Heart right ventricle (tissue), 16 donors: ENCODE measurements around the gene POMT2. TPM values are rescaled to one million over a fixed set of nuclear protein-coding genes. Genes with fewer than 3 reads are reported as not detected.

ENCODE experiments used
- ATAC-seq, 8 donors: fragments of 200-7000 bp; cut with Tn5 transposase; one replicate each; pipeline ENCODE4 v1.9.1; 2020; ENCODE audit warnings: mild to moderate bottlenecking in 8 of 8, moderate library complexity in 8 of 8, moderate number of reproducible peaks in 1 of 8
- DNase-seq, 2 donors: peaks; one replicate each; pipeline ENCODE4 v3.0.0-alpha.2; 2020
- H3K27ac ChIP-seq, 10 donors: fragments of 200-600 bp; sonication (generic) in 2 of 10; one replicate each; pipeline versions ENCODE4 v1.5.0 to v1.8.0; 2020 to 2022; ENCODE audit warnings: mild to moderate bottlenecking in 3 of 10
- H3K27me3 ChIP-seq, 7 donors: fragments of 200-600 bp; one replicate each; pipeline ENCODE4 v1.8.0; 2021 to 2022; ENCODE audit warnings: mild to moderate bottlenecking in 2 of 7
- H3K36me3 ChIP-seq, 9 donors: fragments of 200-600 bp; sonication (generic) in 1 of 9; one replicate each; pipeline versions ENCODE4 v1.5.0 to v1.8.0; 2020 to 2022; ENCODE audit warnings: mild to moderate bottlenecking in 2 of 9
- H3K4me1 ChIP-seq, 9 donors: fragments of 200-600 bp; sonication (generic) in 1 of 9; one replicate each; pipeline versions ENCODE4 v1.5.0 to v1.8.0; 2020 to 2022; ENCODE audit warnings: mild to moderate bottlenecking in 4 of 9
- H3K4me3 ChIP-seq, 10 donors: fragments of 200-600 bp; sonication (generic) in 2 of 10; one replicate each; pipeline versions ENCODE4 v1.5.0 to v1.8.0; 2020 to 2022; ENCODE audit warnings: mild to moderate bottlenecking in 7 of 10, moderate library complexity in 2 of 10
- H3K9me3 ChIP-seq, 11 donors: fragments of 200-600 bp in 10 of 11; sonication (generic) in 2 of 11; one replicate each; pipeline versions ENCODE4 v1.5.0 to v1.8.0; 2013 to 2022; ENCODE audit warnings: mild to moderate bottlenecking in 2 of 11, control low read depth in 1 of 11, moderate library complexity in 1 of 11
- CTCF ChIP-seq, 9 donors: fragments of 200-600 bp; sonication (generic) in 2 of 9; IDR thresholded peaks; one replicate each; pipeline versions ENCODE4 v1.5.0 to v1.8.0; 2021 to 2022; ENCODE audit warnings: antibody characterized with exemption in 9 of 9, mild to moderate bottlenecking in 5 of 9, moderate library complexity in 1 of 9
- WGBS, 2 donors: extraction: QIAGEN DNeasy Blood & Tissue Kit; methylation state at CpG; one replicate each; pipeline ENCODE4 v1.1.7; 2013; ENCODE audit warnings: inconsistent platforms in 1 of 2; 5-methylcytosine and 5-hydroxymethylcytosine counted together
- intact Hi-C, 10 donors: fragments of 100-400 bp; cut with DNase I; formaldehyde crosslinking; loops; one replicate each; pipeline versions ENCODE4 v1.11.1 to v1.14.2; 2022
- polyA plus RNA-seq, 2 donors: library from polyadenylated mRNA; stranded (reverse); fragments of 200-250 nt; gene quantifications; one replicate each; pipeline ENCODE4 v1.2.3, GENCODE V29; 2013
- total RNA-seq, 10 donors: library from RNA; stranded (reverse); fragmentation: NEBNext Ultra II Directional in 3 of 10; extraction: Animal tissue kit (Norgen Biotek cat#: 25700) in 3 of 10; gene quantifications; one replicate each; pipeline versions ENCODE4 v1.2.1 to v1.2.4, GENCODE V29; 2021 to 2023
- donor health status: Arrhythmogenic right ventricular cardiomyopathy.
- donor health status: ischemic (EF 13 %, LVEDD 7.1; RV severe dilation, severe dysfunction).
- donor health status: healthy with polysubstance abuse.
- donor health status: DM: no; HTN: yes; CAD: no.
- donor health status: DM: no; HTN: no; CAD: no.
- donor health status: ischemic (EF 25% LVEDD 6.9; RV normal size, moderate dysfunction).
- donor health status: ischemic (EF 25% LVEDD 5.7; RV mildly dilated, moderate dysfunction).
- donor health status: healthy.
- donor health status: DM: yes; HTN: yes; CAD: no.
- donor health status: Ischemic cardiomyopathy.
- donor health status: ischemic (EF 35%, LVEDD 5.7; RV mildly dilated, moderate dysfunction).
- donor health status: nonischemic (EF 11% LVEDD 7.7; RV severe dilation, severe dysfunction).
- donor health status: DM: yes; HTN: yes; CAD: no.
- donor health status: PGD.
- donor health status: ischemic (EF 29% LVEDD 5.4; RV normal size, mild dysfunction).
- donor health status: nonischemic (EF 23%, LVEDD 6.1; RV moderate dilation, normal function).

The POMT2 gene
- total and polyA plus RNA-seq, 12 donors = 10.5 to 23.4 (median 16.9) TPM

GRCh38 chr14:77346495-77346894, 25.8 kb upstream of the POMT2 start:
- no peak for TF ChIP-seq CTCF (IDR thresholded peaks at IDR 0.05)
- intact Hi-C loops = loop anchor here in 1 of 10 donors (2.0 kb wide), 1 partner anchor 14 kb away; no protein-coding TSS in a partner anchor
- H3K27ac ChIP-seq = no peak overlapping the region
- no peak for ATAC-seq
- 92 to 97% methylated on average over 2 of the region's 2 CpGs for WGBS, 2 donors
- H3K9me3 ChIP-seq = no peaks in the 10 kb centered on the region
- no peak overlapping the region for H3K4me3 ChIP-seq
- H3K36me3 ChIP-seq = peaks cover 0 to 55% (median 8%) of the 10 kb centered on the region in 9 donors
- H3K27me3 ChIP-seq = no peaks in the 10 kb centered on the region
- peaks cover 0 to 9% (median 0%) of the 10 kb centered on the region in 9 donors for H3K4me1 ChIP-seq
- no peak for DNase-seq

- Histone ChIP-seq H3K4me1 (peaks cover 0 to 9% (median 0%) of the 10 kb centered on the region in 9 donors), H3K9me3 (no peaks in the 10 kb centered on the region), H3K4me3 (no peak overlapping the region), H3K27ac (no peak overlapping the region), H3K27me3 (no peaks in the 10 kb centered on the region), H3K36me3 (peaks cover 0 to 59% (median 12%) of the 10 kb centered on the region in 9 donors)
- ATAC-seq = no peak
- no peak for DNase-seq
- no peak for TF ChIP-seq CTCF (IDR thresholded peaks at IDR 0.05)
- 89% methylated on average over 3 of the region's 3 CpGs for WGBS, 2 donors
- intact Hi-C loops = no loop called here
Observed at GRCh38 chr14:77344377-77344996, 23.8 kb upstream of the POMT2 start.

GRCh38 chr14:77343662-77344061, 23.0 kb upstream of the POMT2 start:
- intact Hi-C loops = no loop called here
- Histone ChIP-seq H3K36me3 (peaks cover 0 to 58% (median 12%) of the 10 kb centered on the region in 9 donors), H3K27ac (no peak overlapping the region), H3K9me3 (no peaks in the 10 kb centered on the region), H3K4me3 (no peak overlapping the region), H3K4me1 (peaks cover 0 to 9% (median 0%) of the 10 kb centered on the region in 9 donors), H3K27me3 (no peaks in the 10 kb centered on the region)
- 88% methylated on average over 2 of the region's 2 CpGs for WGBS, 2 donors
- TF ChIP-seq CTCF (IDR thresholded peaks at IDR 0.05) = no peak
- no peak for DNase-seq
- no peak for ATAC-seq

- Histone ChIP-seq H3K27ac (no peak overlapping the region), H3K9me3 (no peaks in the 10 kb centered on the region), H3K4me3 (no peak overlapping the region), H3K4me1 (peaks cover 0 to 7% (median 0%) of the 10 kb centered on the region in 9 donors), H3K36me3 (peaks cover 0 to 58% (median 12%) of the 10 kb centered on the region in 9 donors), H3K27me3 (no peaks in the 10 kb centered on the region)
- WGBS, 2 donors = 92 to 93% methylated on average over 10 of the region's 10 CpGs
- no peak for ATAC-seq
- DNase-seq = no peak
- intact Hi-C loops = no loop called here
- TF ChIP-seq CTCF (IDR thresholded peaks at IDR 0.05) = no peak
Observed at GRCh38 chr14:77342726-77343397, 22.2 kb upstream of the POMT2 start.
